Neuronal stem cell (in vitro differentiated cells): ENCODE measurements around the gene CHRNA7.
"Not testable (repeated sequence)": the region's sequence is repeated elsewhere in the genome, so short reads cannot be mapped to it uniquely, and the experiment has no call there.

ENCODE experiments used
- DNase-seq: peaks from one replicate; pipeline ENCODE4 v3.0.0-alpha.2; 2013; ENCODE audit warnings: low spot score
- H2AFZ ChIP-seq: one replicate; pipeline ENCODE4 v1.6.1; 2013; ENCODE audit warnings: mild to moderate bottlenecking, low read length, inconsistent platforms
- H2AK5ac ChIP-seq: 2 replicates; pipeline ENCODE4 v1.6.1; 2013; ENCODE audit warnings: low read depth, mild to moderate bottlenecking, inconsistent platforms, low read length, moderate library complexity, mixed read lengths
- H2BK120ac ChIP-seq: 2 replicates; pipeline ENCODE4 v1.6.1; 2013; ENCODE audit warnings: low read depth, mild to moderate bottlenecking, inconsistent platforms, low read length, moderate library complexity, mixed read lengths
- H2BK12ac ChIP-seq: one replicate; pipeline ENCODE4 v1.6.1; 2013; ENCODE audit warnings: low read length, inconsistent platforms
- H2BK15ac ChIP-seq: 2 replicates; pipeline ENCODE4 v1.6.1; 2013; ENCODE audit warnings: mild to moderate bottlenecking, low read length, inconsistent platforms, mixed read lengths
- H2BK5ac ChIP-seq: one replicate; pipeline ENCODE4 v1.6.1; 2013; ENCODE audit warnings: inconsistent platforms, mild to moderate bottlenecking, low read length, moderate library complexity
- H3K14ac ChIP-seq: one replicate; pipeline ENCODE4 v1.6.1; 2013; ENCODE audit warnings: low read length, inconsistent platforms
- H3K18ac ChIP-seq: 2 replicates; pipeline ENCODE4 v1.6.1; 2013; ENCODE audit warnings: low read length, inconsistent platforms
- H3K23ac ChIP-seq: 2 replicates; pipeline ENCODE4 v1.6.1; 2013; ENCODE audit warnings: low read depth, mild to moderate bottlenecking, mixed read lengths, low read length, inconsistent platforms; ENCODE audit not compliant: poor library complexity
- H3K27ac ChIP-seq: replicated peaks from 3 replicates; pipeline ENCODE4 v1.5.1; 2013; ENCODE audit warnings: low read length, inconsistent platforms
- H3K27me3 ChIP-seq, 3 experiments: 2 replicates each; pipeline ENCODE4 v1.6.1; 2013; ENCODE audit warnings: low read length in 3 of 3, mild to moderate bottlenecking in 2 of 3, inconsistent platforms in 1 of 3, low read depth in 1 of 3, mixed read lengths in 1 of 3, moderate library complexity in 1 of 3; ENCODE audit not compliant: control insufficient read depth in 3 of 3, insufficient read depth in 3 of 3
- H3K36me3 ChIP-seq, 2 donors: replicated peaks in 1 of 2; 2 replicates each; pipeline ENCODE4 v1.6.1; 2013; ENCODE audit warnings: low read length in 2 of 2; ENCODE audit not compliant: control insufficient read depth in 2 of 2, insufficient read depth in 2 of 2
- H3K4ac ChIP-seq: 2 replicates; pipeline ENCODE4 v1.6.1; 2013; ENCODE audit warnings: inconsistent platforms, mild to moderate bottlenecking, low read length, moderate library complexity
- H3K4me1 ChIP-seq, 2 donors: 1 replicate in 1 of 2; 2 replicates in 1 of 2; pipeline ENCODE4 v1.6.1; 2013; ENCODE audit warnings: low read length in 2 of 2, low read depth in 1 of 2; ENCODE audit not compliant: control insufficient read depth in 2 of 2, insufficient read depth in 1 of 2
- H3K4me2 ChIP-seq: one replicate; pipeline ENCODE4 v1.6.1; 2013; ENCODE audit warnings: mild to moderate bottlenecking, low read length, inconsistent platforms; ENCODE audit not compliant: insufficient read depth, poor library complexity, severe bottlenecking
- H3K4me3 ChIP-seq, 2 donors: 2 replicates each; pipeline ENCODE4 v1.5.1; 2013; ENCODE audit warnings: low read length in 2 of 2, mild to moderate bottlenecking in 2 of 2, inconsistent platforms in 1 of 2, moderate library complexity in 1 of 2
- H3K79me1 ChIP-seq: one replicate; pipeline ENCODE4 v1.6.1; 2013; ENCODE audit warnings: low read depth, mild to moderate bottlenecking, inconsistent platforms, low read length, moderate library complexity
- H3K9ac ChIP-seq: one replicate; pipeline ENCODE4 v1.6.1; 2013; ENCODE audit warnings: mild to moderate bottlenecking, low read depth, low read length, inconsistent platforms; ENCODE audit not compliant: poor library complexity
- H3K9me3 ChIP-seq, 2 donors: replicated peaks in 1 of 2; 2 replicates each; pipeline versions ENCODE3 to v1.6.1; 2013; ENCODE audit warnings: low read length in 2 of 2, mild to moderate bottlenecking in 2 of 2, inconsistent platforms in 1 of 2, low read depth in 1 of 2, mixed read lengths in 1 of 2, moderate library complexity in 1 of 2; ENCODE audit not compliant: control insufficient read depth in 2 of 2, insufficient read depth in 1 of 2
- H4K8ac ChIP-seq: one replicate; pipeline ENCODE4 v1.6.1; 2013; ENCODE audit warnings: low read depth, mild to moderate bottlenecking, inconsistent platforms, low read length, moderate library complexity
- H4K91ac ChIP-seq: one replicate; pipeline ENCODE4 v1.6.1; 2013; ENCODE audit warnings: low read length, low read depth, mild to moderate bottlenecking, inconsistent platforms; ENCODE audit not compliant: poor library complexity
- WGBS, 2 donors: extraction: QIAGEN DNeasy Blood & Tissue Kit; methylation state at CpG; one replicate each; pipeline ENCODE4 v1.1.7; 2013; ENCODE audit warnings: missing lambda C conversion rate in 2 of 2, mixed read lengths in 1 of 2; ENCODE audit not compliant: insufficient read length in 2 of 2, insufficient replicate concordance in 1 of 2; ENCODE audit errors: extremely low coverage in 2 of 2; 5-methylcytosine and 5-hydroxymethylcytosine counted together

CHRNA7 gene

DNA sequence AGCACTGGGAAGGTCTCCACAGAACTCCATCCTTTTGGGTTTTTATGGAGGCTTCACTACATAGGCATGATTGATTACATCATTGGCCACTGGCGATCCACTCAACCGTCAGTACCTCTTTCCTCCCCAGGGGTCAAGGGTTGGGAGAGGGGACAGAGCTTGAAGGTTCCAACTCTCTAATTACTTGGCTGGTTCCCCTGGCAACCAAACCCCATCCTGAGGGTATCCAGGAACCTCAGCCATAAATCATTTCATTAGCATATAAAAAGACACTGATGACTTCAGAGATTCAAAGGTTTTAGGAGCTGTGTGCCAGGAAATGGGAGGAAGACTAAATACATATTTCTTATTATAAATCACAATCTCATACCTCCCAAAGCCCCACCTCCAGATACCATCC, 131.8 kb downstream of the CHRNA7 start:
- not testable (repeated sequence) for H3K27ac ChIP-seq, H3K4me2 ChIP-seq, H4K8ac ChIP-seq, H2BK5ac ChIP-seq, H4K91ac ChIP-seq, H3K36me3 ChIP-seq, H2BK12ac ChIP-seq, H3K23ac ChIP-seq, H3K9me3 ChIP-seq, DNase-seq, H2BK15ac ChIP-seq, H3K9ac ChIP-seq, H3K79me1 ChIP-seq, H3K4me3 ChIP-seq, H3K4ac ChIP-seq, H3K18ac ChIP-seq, H2BK120ac ChIP-seq, H2AFZ ChIP-seq, H2AK5ac ChIP-seq, H3K14ac ChIP-seq, H3K4me1 ChIP-seq, H3K27me3 ChIP-seq
- WGBS, 2 donors: no CpG with 5 or more reads among the region's 2 CpGs

DNA sequence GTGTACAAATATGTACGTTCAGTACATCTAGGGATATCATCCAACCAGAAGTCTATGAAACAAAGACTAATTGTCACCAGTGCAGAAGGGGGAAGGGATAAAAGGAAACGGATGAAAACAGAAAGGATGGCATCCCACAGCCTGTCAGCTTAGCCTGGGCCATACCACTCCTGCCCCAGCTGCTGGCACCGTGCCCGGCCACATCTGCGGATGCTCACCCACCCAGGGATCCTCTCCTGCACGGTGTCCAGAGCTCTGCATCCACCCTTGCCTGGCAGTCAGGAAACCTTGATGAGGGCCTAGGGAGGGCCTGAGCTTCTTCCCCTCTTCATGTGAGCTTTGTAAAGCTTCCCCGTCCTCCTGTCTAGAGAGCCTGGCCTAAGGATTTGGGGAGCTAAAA, 133.8 kb downstream of the CHRNA7 start:
- H2AK5ac ChIP-seq, H3K27ac ChIP-seq, H3K14ac ChIP-seq, H2AFZ ChIP-seq, H3K79me1 ChIP-seq, H3K9me3 ChIP-seq, H3K9ac ChIP-seq, H3K4me3 ChIP-seq, H2BK120ac ChIP-seq, H3K4me2 ChIP-seq, H3K27me3 ChIP-seq, H3K23ac ChIP-seq, H3K18ac ChIP-seq, H2BK12ac ChIP-seq, DNase-seq, H3K36me3 ChIP-seq, H2BK15ac ChIP-seq, H4K8ac ChIP-seq, H4K91ac ChIP-seq, H3K4me1 ChIP-seq, H3K4ac ChIP-seq, H2BK5ac ChIP-seq: not testable (repeated sequence)
- WGBS, 2 donors: no CpG with 5 or more reads among the region's 7 CpGs

DNA sequence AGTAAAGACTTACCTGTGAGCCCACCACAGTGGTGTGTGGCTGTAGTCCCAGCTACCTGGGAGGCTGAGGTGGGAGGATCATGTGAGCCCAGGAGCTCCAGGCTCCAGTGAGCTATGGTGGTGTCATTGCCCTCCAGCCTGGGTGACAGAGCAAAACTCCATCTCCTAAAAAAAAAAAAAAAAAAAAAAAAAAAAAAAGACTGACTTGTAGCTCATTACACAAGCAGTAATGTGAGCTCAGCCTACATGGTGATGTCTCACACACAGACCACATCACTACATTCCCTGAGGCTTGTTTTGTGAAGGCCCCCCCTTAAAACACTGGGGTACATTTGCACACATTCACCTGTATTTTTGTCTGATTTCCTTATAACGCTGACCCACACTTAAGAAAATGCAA, 134.4 kb downstream of the CHRNA7 start:
- not testable (repeated sequence) for H3K14ac ChIP-seq, H3K4me1 ChIP-seq, H2BK120ac ChIP-seq, H4K91ac ChIP-seq, H2BK15ac ChIP-seq, DNase-seq, H3K18ac ChIP-seq, H3K79me1 ChIP-seq, H2BK5ac ChIP-seq, H3K36me3 ChIP-seq, H3K4me2 ChIP-seq, H3K27ac ChIP-seq, H3K4ac ChIP-seq, H2AK5ac ChIP-seq, H4K8ac ChIP-seq, H3K27me3 ChIP-seq, H2BK12ac ChIP-seq, H2AFZ ChIP-seq, H3K23ac ChIP-seq, H3K9me3 ChIP-seq, H3K9ac ChIP-seq, H3K4me3 ChIP-seq
- WGBS, 2 donors: no CpG with 5 or more reads among the region's 1 CpG

DNA sequence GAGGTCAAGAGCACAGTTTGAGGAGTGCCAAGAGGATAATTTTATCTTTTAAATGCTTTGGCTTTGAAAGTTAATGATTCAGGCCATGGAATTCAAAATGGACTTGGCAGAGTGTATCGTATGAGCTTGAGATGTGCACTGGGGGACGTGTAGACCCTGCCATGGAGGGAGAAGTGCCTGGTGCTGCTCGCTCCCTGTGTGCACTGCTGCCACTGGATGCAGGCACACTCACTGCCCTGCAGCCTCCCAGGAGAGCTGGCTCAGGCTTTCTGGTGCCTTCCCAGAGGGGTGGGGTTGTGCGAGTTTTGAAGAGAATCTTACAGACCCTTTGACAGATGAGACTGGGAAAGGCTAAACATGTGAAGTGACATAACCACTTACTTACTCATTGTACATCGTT, 135.5 kb downstream of the CHRNA7 start:
- H3K14ac ChIP-seq, H3K4me1 ChIP-seq, H3K9me3 ChIP-seq, H2AFZ ChIP-seq, H3K79me1 ChIP-seq, H3K23ac ChIP-seq, H2AK5ac ChIP-seq, H3K9ac ChIP-seq, H2BK5ac ChIP-seq, H2BK120ac ChIP-seq, H3K4ac ChIP-seq, H3K27ac ChIP-seq, H3K4me2 ChIP-seq, H2BK12ac ChIP-seq, DNase-seq, H2BK15ac ChIP-seq, H3K27me3 ChIP-seq, H4K8ac ChIP-seq, H3K36me3 ChIP-seq, H4K91ac ChIP-seq, H3K4me3 ChIP-seq, H3K18ac ChIP-seq: not testable (repeated sequence)
- WGBS, 2 donors: no CpG with 5 or more reads among the region's 5 CpGs
